Measurements from ENCODE around the gene GRIK3.

DNA sequence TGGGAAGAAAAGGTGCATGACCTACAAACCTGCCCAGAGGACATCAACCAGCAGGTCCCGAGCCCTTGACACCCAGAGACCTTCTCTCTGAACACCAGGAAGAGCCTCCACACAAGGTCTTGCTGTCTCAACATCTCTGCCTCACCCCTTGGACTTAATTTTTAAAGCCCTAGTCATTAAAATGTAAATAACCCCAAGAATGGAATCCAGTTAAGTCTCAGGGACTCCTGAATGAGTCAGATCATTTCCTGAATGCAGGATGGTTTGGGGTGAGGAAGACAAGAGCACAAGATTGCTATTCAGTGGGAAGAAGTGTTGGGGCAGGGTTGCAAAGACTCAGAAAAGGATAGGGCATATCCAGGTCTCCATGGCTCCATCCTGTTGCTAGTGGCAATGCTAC lies 17.8 kb upstream of the GRIK3 start:
- TF ChIP-seq, protein P1, sequence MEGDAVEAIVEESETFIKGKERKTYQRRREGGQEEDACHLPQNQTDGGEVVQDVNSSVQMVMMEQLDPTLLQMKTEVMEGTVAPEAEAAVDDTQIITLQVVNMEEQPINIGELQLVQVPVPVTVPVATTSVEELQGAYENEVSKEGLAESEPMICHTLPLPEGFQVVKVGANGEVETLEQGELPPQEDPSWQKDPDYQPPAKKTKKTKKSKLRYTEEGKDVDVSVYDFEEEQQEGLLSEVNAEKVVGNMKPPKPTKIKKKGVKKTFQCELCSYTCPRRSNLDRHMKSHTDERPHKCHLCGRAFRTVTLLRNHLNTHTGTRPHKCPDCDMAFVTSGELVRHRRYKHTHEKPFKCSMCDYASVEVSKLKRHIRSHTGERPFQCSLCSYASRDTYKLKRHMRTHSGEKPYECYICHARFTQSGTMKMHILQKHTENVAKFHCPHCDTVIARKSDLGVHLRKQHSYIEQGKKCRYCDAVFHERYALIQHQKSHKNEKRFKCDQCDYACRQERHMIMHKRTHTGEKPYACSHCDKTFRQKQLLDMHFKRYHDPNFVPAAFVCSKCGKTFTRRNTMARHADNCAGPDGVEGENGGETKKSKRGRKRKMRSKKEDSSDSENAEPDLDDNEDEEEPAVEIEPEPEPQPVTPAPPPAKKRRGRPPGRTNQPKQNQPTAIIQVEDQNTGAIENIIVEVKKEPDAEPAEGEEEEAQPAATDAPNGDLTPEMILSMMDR (IDR thresholded peaks at IDR 0.05): no peak
- no peak for TF ChIP-seq ZFX (IDR thresholded peaks at IDR 0.05; ENCODE audit: borderline replicate concordance)

Measured in 22Rv1 (cell line).